Esophagus muscularis mucosa (tissue), 4 donors: Measurements from ENCODE around the gene CGRRF1. TPM values are rescaled to one million over a fixed set of nuclear protein-coding genes. Genes with fewer than 3 reads are reported as not detected.

Source experiments
- DNase-seq: peaks from one replicate; pipeline ENCODE4 v3.0.0-alpha.2; 2017; ENCODE audit errors: extremely low spot score
- H3K27ac ChIP-seq, 4 donors: fragments of 200-600 bp; sonication (generic); replicated peaks in 1 of 4; 1 replicate in 3 of 4; 2 replicates in 1 of 4; pipeline ENCODE4 v1.5.1; 2016 to 2019; ENCODE audit warnings: mild to moderate bottlenecking in 1 of 4
- H3K27me3 ChIP-seq, 4 donors: fragments of 200-600 bp; sonication (generic); one replicate each; pipeline versions ENCODE4 v1.5.1 to v1.6.0; 2016 to 2019
- H3K36me3 ChIP-seq, 4 donors: fragments of 200-600 bp; sonication (generic); one replicate each; pipeline ENCODE4 v1.5.1; 2016 to 2019
- H3K4me1 ChIP-seq, 4 donors: fragments of 200-600 bp; sonication (generic); one replicate each; pipeline ENCODE4 v1.5.1; 2016 to 2019
- H3K4me3 ChIP-seq, 4 donors: fragments of 200-600 bp; sonication (generic); 1 replicate in 2 of 4; 2 replicates in 2 of 4; pipeline ENCODE4 v1.5.1; 2016 to 2019; ENCODE audit warnings: mild to moderate bottlenecking in 4 of 4, moderate library complexity in 1 of 4
- H3K9me3 ChIP-seq, 4 donors: fragments of 200-600 bp; sonication (generic); 1 replicate in 3 of 4; 2 replicates in 1 of 4; pipeline ENCODE4 v1.5.1; 2016 to 2019
- EP300 ChIP-seq: sonication (generic); formaldehyde crosslinking; IDR thresholded peaks from one replicate; pipeline ENCODE4 v1.6.1; 2017; ENCODE audit warnings: antibody characterized with exemption
- POLR2A ChIP-seq: fragments of 450-650 bp; IDR thresholded peaks from one replicate; pipeline ENCODE4 v1.6.1; 2017; ENCODE audit warnings: antibody characterized with exemption, moderate library complexity, mild to moderate bottlenecking, low read depth
- POLR2AphosphoS5 ChIP-seq, 2 donors: sonication (generic); formaldehyde crosslinking; IDR thresholded peaks; one replicate each; pipeline ENCODE4 v1.6.1; 2017; ENCODE audit warnings: antibody characterized with exemption in 2 of 2
- WGBS: methylation state at CpG from one replicate; pipeline ENCODE4 v1.1.5; 2018; 5-methylcytosine and 5-hydroxymethylcytosine counted together
- intact Hi-C: fragments of 100-400 bp; cut with DNase I; formaldehyde crosslinking; loops from one replicate; pipeline ENCODE4 v1.15.1; 2023
- total RNA-seq, 4 donors: library from RNA; depleted of rRNA; stranded (reverse); fragments of >200 nt; gene quantifications; one replicate each; pipeline versions ENCODE4 v1.1.0 to v1.2.1, GENCODE V29; 2016
- TF ChIP-seq, protein P1 (sequence below), 3 experiments: fragments of 200-600 bp in 2 of 3; fragments of 450-650 bp in 1 of 3; sonication (generic) in 2 of 3; IDR thresholded peaks; one replicate each; pipeline ENCODE4 v1.5.1; 2017 to 2019; ENCODE audit warnings: antibody characterized with exemption in 3 of 3, mild to moderate bottlenecking in 2 of 3, moderate library complexity in 1 of 3

CGRRF1 gene
- total RNA-seq, 4 donors from 2014 or later: 10.7 to 28.2 (median 21.8) TPM

DNA sequence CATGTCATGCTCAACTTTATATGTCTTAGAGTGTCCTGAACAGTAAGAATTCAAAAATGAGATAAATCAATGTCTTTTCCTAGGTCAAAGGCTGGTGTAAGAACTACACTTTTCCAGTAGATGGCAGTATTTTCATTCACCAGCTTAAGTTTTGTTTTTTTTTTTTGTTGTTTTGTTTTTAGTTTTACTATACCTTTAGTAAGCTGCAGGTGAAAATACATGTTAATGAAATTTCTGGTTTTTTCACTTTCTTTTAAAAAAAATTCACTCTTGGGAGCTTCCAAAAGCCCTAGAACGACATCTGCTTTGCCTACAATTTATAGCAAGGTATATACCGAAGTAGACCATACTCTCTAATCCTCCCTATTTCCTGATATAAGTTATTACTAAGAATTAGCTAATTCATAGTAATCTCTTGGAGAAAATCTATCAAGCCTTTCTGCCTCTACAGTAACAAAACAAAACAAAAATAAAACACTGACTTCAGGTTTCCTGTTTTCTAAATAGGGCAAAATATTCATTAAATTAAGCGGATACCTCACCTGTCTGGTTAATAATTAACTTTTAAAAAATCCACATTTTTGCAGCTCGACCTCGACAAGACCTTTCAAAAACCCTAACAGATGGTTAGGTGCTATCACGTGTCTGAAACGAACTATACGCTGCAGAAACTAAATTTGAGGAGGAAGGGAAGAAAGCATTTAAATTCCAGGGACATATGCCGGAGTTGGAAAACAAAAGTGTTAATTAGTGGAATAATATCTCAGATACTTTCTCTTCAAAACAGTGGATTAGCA is 54.6 kb downstream of the CGRRF1 start:
- WGBS: 6% methylated on average over 9 of the region's 9 CpGs
- no peak for TF ChIP-seq EP300
- TF ChIP-seq, protein P1, sequence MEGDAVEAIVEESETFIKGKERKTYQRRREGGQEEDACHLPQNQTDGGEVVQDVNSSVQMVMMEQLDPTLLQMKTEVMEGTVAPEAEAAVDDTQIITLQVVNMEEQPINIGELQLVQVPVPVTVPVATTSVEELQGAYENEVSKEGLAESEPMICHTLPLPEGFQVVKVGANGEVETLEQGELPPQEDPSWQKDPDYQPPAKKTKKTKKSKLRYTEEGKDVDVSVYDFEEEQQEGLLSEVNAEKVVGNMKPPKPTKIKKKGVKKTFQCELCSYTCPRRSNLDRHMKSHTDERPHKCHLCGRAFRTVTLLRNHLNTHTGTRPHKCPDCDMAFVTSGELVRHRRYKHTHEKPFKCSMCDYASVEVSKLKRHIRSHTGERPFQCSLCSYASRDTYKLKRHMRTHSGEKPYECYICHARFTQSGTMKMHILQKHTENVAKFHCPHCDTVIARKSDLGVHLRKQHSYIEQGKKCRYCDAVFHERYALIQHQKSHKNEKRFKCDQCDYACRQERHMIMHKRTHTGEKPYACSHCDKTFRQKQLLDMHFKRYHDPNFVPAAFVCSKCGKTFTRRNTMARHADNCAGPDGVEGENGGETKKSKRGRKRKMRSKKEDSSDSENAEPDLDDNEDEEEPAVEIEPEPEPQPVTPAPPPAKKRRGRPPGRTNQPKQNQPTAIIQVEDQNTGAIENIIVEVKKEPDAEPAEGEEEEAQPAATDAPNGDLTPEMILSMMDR (IDR thresholded peaks at IDR 0.05): peak; percentile 82 to 91 (median 85)
- Histone ChIP-seq H3K9me3 (no peaks in the 10 kb centered on the region), H3K27ac (peak overlapping the region; percentile 98 to 100 (median 99)), H3K4me3 (peak overlapping the region; percentile 73 to 90 (median 82)), H3K4me1 (peaks cover 21 to 24% (median 21%) of the 10 kb centered on the region in 4 donors), H3K36me3 (no peaks in the 10 kb centered on the region), H3K27me3 (peaks cover 0 to 5% (median 0%) of the 10 kb centered on the region in 4 donors)
- intact Hi-C loops: loop anchor here (1.0 to 10.0 kb wide), 2 partner anchors 210 to 241 kb away; no protein-coding TSS in a partner anchor
- DNase-seq: no peak

DNA sequence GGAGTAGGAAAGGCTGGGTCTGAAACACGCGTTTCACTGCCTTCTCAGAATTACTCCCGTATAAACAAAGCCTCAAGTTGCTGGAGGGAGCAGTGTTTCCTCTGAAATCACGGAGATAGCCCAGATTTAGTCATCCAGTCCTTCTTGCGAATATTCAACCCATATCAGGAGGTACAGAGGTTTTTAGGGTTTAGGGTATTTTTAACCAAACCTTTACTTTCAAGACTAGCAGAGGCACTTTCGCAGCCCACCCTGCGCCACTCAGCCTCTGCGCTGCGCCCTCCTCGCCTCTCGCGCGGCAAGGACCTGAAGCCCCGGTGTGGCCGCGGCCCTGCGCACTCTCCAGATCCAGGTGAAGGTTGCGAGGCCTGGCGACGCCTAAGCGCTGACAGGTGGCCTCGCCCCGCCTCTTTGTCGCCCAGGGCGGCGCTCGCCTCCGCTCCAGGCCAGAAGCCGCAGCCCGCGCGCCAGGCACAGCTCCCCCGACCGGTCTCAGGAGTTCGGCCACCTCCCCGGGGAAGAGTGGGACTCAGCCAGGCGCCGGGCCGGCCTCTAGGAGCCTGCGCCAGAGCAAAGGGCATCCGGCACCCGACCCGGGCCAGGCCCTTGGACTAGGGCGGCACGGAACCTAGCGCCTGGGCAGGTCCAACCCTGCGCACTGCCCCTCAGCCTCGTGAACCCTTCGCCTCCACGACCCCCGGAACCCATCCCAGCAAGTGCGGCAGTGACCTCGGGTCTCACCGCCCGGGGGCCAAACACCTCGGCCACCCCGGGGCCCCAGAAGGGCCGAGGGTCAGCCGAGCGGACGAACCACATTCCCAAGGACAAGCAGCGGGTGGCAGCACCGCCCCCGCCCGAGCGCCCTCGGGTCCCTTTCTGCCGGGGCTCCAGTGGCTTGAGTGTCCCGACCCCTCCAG is 55.4 kb downstream of the CGRRF1 start:
- TF ChIP-seq, protein P1 (IDR thresholded peaks at IDR 0.05): peak; percentile 4 to 33 (median 18)
- TF ChIP-seq POLR2AphosphoS5 (IDR thresholded peaks at IDR 0.05) (peak; percentile 57 to 62), EP300 (no peak), POLR2A (peak; percentile 25)
- DNase-seq: peak; percentile 94
- Histone ChIP-seq H3K4me3 (peak overlapping the region; percentile 73 to 90 (median 82)), H3K27me3 (peaks cover 0 to 5% (median 0%) of the 10 kb centered on the region in 4 donors), H3K27ac (peak overlapping the region; percentile 98 to 100 (median 99)), H3K4me1 (peaks cover 25 to 33% (median 30%) of the 10 kb centered on the region in 4 donors), H3K36me3 (no peaks in the 10 kb centered on the region), H3K9me3 (no peaks in the 10 kb centered on the region)
- 0% methylated on average over 27 of the region's 69 CpGs for WGBS
- intact Hi-C loops: loop anchor here (1.0 to 10.0 kb wide), 2 partner anchors 209 to 240 kb away; no protein-coding TSS in a partner anchor

DNA sequence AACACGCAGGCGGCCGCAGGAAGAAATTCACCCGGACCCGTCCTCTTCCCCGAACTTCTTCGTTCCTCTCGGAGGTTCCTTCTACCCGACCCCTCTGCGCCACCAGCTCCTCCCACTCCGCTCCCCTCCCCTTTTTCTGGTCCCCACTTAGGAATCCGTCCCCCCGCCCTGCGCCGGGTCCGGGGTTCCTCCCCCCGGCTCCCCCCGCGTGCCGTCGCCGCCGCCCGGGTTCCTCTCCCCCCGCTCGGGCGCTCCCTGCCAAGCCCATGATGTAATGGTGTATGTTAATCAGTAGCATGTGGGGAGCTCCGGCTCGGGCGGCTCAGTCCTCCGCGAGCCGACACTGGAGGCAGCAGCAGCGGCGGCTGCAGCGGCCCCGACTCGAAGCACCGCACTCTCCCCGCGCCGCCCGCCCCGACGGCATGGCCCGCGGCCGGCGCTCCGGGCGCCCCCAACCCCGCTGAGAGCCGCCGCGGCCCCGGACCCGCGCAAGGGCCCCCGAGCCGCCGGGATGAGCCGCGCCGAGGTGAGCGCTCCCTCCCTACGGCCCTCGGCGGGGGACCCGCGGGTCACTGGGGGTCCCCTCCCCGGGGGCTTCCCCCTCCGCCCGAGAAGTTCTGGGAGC is 56.2 kb downstream of the CGRRF1 start:
- DNase-seq: peak; percentile 99
- peaks cover 0 to 5% (median 0%) of the 10 kb centered on the region in 4 donors for H3K27me3 ChIP-seq
- no peaks in the 10 kb centered on the region for H3K9me3 ChIP-seq
- H3K27ac ChIP-seq: peak overlapping the region; percentile 98 to 100 (median 99)
- intact Hi-C loops: loop anchor here (10.0 kb wide), 1 partner anchor 239 kb away; no protein-coding TSS in a partner anchor
- H3K4me3 ChIP-seq: peak overlapping the region; percentile 73 to 90 (median 82)
- TF ChIP-seq EP300: peak; percentile 44
- peak; percentile 46 for TF ChIP-seq POLR2A
- TF ChIP-seq POLR2AphosphoS5 (IDR thresholded peaks at IDR 0.05): peak; percentile 96 to 98
- TF ChIP-seq, protein P1 (IDR thresholded peaks at IDR 0.05): peak in 1 of 3 experiments; percentile 16
- 0% methylated on average over 20 of the region's 73 CpGs for WGBS
- no peaks in the 10 kb centered on the region for H3K36me3 ChIP-seq
- H3K4me1 ChIP-seq: peaks cover 32 to 40% (median 38%) of the 10 kb centered on the region in 4 donors
